ENCODE results near the gene CFH.

DNA sequence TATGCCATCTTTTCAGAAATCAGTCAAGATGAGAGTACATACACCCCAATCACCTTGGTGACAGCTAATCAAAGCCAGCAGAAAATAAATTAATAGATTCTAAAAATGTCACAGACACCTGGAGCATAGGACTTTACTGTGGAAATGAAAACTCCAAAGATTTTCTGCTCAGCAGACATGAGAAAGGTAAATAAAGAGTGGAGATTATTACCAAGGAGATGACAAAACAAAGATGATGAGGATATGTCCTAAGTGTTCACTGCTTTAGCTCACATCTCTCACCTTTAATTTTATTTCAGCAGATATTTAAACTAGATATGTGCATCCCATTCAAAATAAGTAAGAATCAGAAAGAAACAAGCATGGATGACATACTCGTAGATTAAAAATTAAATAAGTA, 28.8 kb upstream of the CFH start:
- TF ChIP-seq, protein P1, sequence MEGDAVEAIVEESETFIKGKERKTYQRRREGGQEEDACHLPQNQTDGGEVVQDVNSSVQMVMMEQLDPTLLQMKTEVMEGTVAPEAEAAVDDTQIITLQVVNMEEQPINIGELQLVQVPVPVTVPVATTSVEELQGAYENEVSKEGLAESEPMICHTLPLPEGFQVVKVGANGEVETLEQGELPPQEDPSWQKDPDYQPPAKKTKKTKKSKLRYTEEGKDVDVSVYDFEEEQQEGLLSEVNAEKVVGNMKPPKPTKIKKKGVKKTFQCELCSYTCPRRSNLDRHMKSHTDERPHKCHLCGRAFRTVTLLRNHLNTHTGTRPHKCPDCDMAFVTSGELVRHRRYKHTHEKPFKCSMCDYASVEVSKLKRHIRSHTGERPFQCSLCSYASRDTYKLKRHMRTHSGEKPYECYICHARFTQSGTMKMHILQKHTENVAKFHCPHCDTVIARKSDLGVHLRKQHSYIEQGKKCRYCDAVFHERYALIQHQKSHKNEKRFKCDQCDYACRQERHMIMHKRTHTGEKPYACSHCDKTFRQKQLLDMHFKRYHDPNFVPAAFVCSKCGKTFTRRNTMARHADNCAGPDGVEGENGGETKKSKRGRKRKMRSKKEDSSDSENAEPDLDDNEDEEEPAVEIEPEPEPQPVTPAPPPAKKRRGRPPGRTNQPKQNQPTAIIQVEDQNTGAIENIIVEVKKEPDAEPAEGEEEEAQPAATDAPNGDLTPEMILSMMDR (IDR thresholded peaks at IDR 0.05) = no peak
- TF ChIP-seq POLR2A (IDR thresholded peaks at IDR 0.05) = no peak
